ENCODE data around the gene RAB6B.
A peak's percentile ranks its signal among the peaks of the same experiment; 100 is the strongest.

Gene RAB6B

GRCh38 chr3:133820889-133821675 is 74.6 kb downstream of the RAB6B start:
- Histone ChIP-seq H3K27ac (ENCODE audit: low read depth, low read length) (no peak overlapping the region), H3K9me3 (ENCODE audit: control insufficient read depth in 5 of 5, low read length in 5 of 5) (no peaks in the 10 kb centered on the region), H3K27me3 (ENCODE audit: control insufficient read depth in 5 of 5, insufficient read depth in 4 of 5, low read length in 5 of 5) (no peaks in the 10 kb centered on the region), H3K36me3 (ENCODE audit: control insufficient read depth in 5 of 5, insufficient read depth in 5 of 5, low read length in 5 of 5) (peaks cover 24 to 78% (median 53%) of the 10 kb centered on the region in 5 donors), H3K4me1 (ENCODE audit: control insufficient read depth in 5 of 5, insufficient read depth in 5 of 5, low read length in 5 of 5) (peaks cover 0 to 12% (median 9%) of the 10 kb centered on the region in 5 donors), H3K9ac (ENCODE audit: low read length in 5 of 5) (no peak overlapping the region), H3K4me3 (ENCODE audit: low read depth in 1 of 5, low read length in 5 of 5) (no peak overlapping the region)

DNA sequence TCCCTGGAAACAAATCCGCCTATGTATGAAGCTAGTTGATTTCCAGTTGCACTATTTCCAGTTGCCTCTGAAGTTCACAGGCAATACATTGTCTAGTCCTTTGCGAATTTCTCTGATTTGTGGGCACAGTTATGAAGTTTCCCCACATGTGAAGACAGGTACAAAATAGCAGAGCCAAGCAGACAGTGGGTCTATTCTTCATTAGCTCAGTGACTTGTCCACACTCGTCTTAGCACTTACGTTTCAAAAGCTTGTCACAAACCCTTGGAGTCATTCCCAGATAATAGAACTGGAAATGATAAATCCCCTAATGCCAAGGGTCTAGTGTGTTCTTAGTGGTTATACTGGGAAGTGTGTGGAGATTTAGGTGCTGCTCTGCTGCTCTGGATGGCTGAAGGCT is 75.6 kb downstream of the RAB6B start:
- Histone ChIP-seq H3K36me3 (ENCODE audit: control insufficient read depth in 5 of 5, insufficient read depth in 5 of 5, low read length in 5 of 5) (peaks cover 34 to 84% (median 58%) of the 10 kb centered on the region in 5 donors), H3K27me3 (ENCODE audit: control insufficient read depth in 5 of 5, insufficient read depth in 4 of 5, low read length in 5 of 5) (no peaks in the 10 kb centered on the region)

GRCh38 chr3:133815386-133815785 is 80.3 kb downstream of the RAB6B start:
- Histone ChIP-seq H3K27me3 (ENCODE audit: control insufficient read depth in 5 of 5, insufficient read depth in 4 of 5, low read length in 5 of 5) (no peaks in the 10 kb centered on the region), H3K4me3 (ENCODE audit: low read depth in 1 of 5, low read length in 5 of 5) (no peak overlapping the region), H3K9me3 (ENCODE audit: control insufficient read depth in 5 of 5, low read length in 5 of 5) (no peaks in the 10 kb centered on the region), H3K9ac (ENCODE audit: low read length in 5 of 5) (no peak overlapping the region), H3K4me1 (ENCODE audit: control insufficient read depth in 5 of 5, insufficient read depth in 5 of 5, low read length in 5 of 5) (no peaks in the 10 kb centered on the region), H3K36me3 (ENCODE audit: control insufficient read depth in 5 of 5, insufficient read depth in 5 of 5, low read length in 5 of 5) (peaks cover 36 to 67% (median 50%) of the 10 kb centered on the region in 5 donors), H3K27ac (ENCODE audit: low read depth, low read length) (no peak overlapping the region)

More for the DNA sequence above, 75.6 kb downstream of the RAB6B start:
- H3K27ac ChIP-seq (ENCODE audit: low read depth, low read length) = no peak overlapping the region
- H3K4me1 ChIP-seq (ENCODE audit: control insufficient read depth in 5 of 5, insufficient read depth in 5 of 5, low read length in 5 of 5) = peaks cover 0 to 12% (median 9%) of the 10 kb centered on the region in 5 donors
- H3K9me3 ChIP-seq (ENCODE audit: control insufficient read depth in 5 of 5, low read length in 5 of 5) = no peaks in the 10 kb centered on the region
- H3K4me3 ChIP-seq (ENCODE audit: low read depth in 1 of 5, low read length in 5 of 5) = no peak overlapping the region
- H3K9ac ChIP-seq (ENCODE audit: low read length in 5 of 5) = no peak overlapping the region

GRCh38 chr3:133812872-133813271 is 82.8 kb downstream of the RAB6B start:
- H3K27ac ChIP-seq (ENCODE audit: low read depth, low read length) = no peak overlapping the region
- H3K4me1 ChIP-seq (ENCODE audit: control insufficient read depth in 5 of 5, insufficient read depth in 5 of 5, low read length in 5 of 5) = no peaks in the 10 kb centered on the region
- H3K9ac ChIP-seq (ENCODE audit: low read length in 5 of 5) = no peak overlapping the region
- H3K27me3 ChIP-seq (ENCODE audit: control insufficient read depth in 5 of 5, insufficient read depth in 4 of 5, low read length in 5 of 5) = no peaks in the 10 kb centered on the region
- H3K4me3 ChIP-seq (ENCODE audit: low read depth in 1 of 5, low read length in 5 of 5) = no peak overlapping the region
- H3K9me3 ChIP-seq (ENCODE audit: control insufficient read depth in 5 of 5, low read length in 5 of 5) = no peaks in the 10 kb centered on the region
- H3K36me3 ChIP-seq (ENCODE audit: control insufficient read depth in 5 of 5, insufficient read depth in 5 of 5, low read length in 5 of 5) = peaks cover 33 to 63% (median 46%) of the 10 kb centered on the region in 5 donors

DNA sequence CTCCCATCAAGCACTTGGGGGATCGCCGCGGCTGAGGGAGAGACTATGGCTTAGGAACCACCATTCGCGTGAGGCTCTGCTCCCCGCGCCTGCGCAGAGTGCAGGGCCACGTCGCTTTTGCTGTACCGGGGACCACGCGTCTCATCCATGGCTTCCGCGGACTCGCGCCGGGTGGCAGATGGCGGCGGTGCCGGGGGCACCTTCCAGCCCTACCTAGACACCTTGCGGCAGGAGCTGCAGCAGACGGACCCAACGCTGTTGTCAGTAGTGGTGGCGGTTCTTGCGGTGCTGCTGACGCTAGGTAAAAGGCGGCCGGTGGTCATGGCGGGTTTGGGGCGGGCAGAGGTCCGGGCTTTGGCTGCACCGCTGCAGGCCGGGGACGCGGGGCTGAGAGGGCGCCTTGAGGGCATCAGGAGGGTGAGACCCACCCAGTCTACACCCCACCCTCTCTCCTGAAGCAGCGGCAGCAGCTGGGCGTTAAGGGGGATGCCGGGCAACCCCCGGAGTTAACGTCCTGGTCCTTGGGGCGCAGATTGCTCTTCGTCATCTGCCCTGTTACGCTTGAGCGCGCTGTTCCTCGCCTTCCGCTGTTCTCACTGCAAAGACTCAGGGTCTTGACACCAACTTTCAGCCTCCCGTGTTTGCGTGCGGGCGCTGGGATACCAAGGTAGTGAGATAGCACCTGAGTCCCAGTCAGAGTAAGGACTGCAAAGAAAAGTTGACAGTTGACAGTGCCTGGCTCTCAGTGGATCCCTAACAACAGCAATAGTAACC is 89.8 kb downstream of the RAB6B start, which contains the start of gene SRPRB:
Gene SRPRB (plus strand): TSS at position 114 of the 774 bp plus-strand sequence. CDS start 34 bp downstream, at position 148.
- Histone ChIP-seq H3K9ac (ENCODE audit: low read length in 5 of 5) (peak within 1 kb of the TSS; percentile 58 to 88 (median 75)), H3K27ac (ENCODE audit: low read depth, low read length) (peak within 1 kb of the TSS; percentile 65), H3K4me1 (ENCODE audit: control insufficient read depth in 5 of 5, insufficient read depth in 5 of 5, low read length in 5 of 5) (peaks cover 2 to 16% (median 14%) of the 10 kb centered on the region in 5 donors), H3K27me3 (ENCODE audit: control insufficient read depth in 5 of 5, insufficient read depth in 4 of 5, low read length in 5 of 5) (no peaks in the 10 kb centered on the region), H3K9me3 (ENCODE audit: control insufficient read depth in 5 of 5, low read length in 5 of 5) (no peaks in the 10 kb centered on the region), H3K36me3 (ENCODE audit: control insufficient read depth in 5 of 5, insufficient read depth in 5 of 5, low read length in 5 of 5) (peaks cover under 1 to 16% (median 12%) of the 10 kb centered on the region in 5 donors), H3K4me3 (ENCODE audit: low read depth in 1 of 5, low read length in 5 of 5) (peak within 1 kb of the TSS; percentile 88 to 98 (median 98))

DNA sequence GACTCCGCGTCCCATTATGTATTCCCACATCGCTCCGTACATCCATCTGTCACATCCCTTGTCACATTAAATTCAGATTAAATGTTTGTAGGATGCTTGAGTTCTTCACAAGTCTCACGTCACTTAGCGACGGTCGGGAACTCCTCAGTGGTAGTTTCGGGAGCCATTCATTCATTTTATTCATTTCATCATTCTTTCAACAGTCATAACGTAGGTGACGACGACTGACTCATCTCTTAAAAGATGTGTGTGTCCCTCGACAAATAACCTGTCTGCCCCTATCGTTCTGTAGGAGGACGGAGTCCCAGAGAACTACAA is 90.3 kb downstream of the RAB6B start:
- Histone ChIP-seq H3K9ac (ENCODE audit: low read length in 5 of 5) (peak overlapping the region in 3 of 5 donors; percentile 44 to 88 (median 75)), H3K27me3 (ENCODE audit: control insufficient read depth in 5 of 5, insufficient read depth in 4 of 5, low read length in 5 of 5) (no peaks in the 10 kb centered on the region), H3K4me1 (ENCODE audit: control insufficient read depth in 5 of 5, insufficient read depth in 5 of 5, low read length in 5 of 5) (peaks cover 2 to 16% (median 14%) of the 10 kb centered on the region in 5 donors), H3K36me3 (ENCODE audit: control insufficient read depth in 5 of 5, insufficient read depth in 5 of 5, low read length in 5 of 5) (peaks cover 0 to 11% (median 8%) of the 10 kb centered on the region in 5 donors), H3K27ac (ENCODE audit: low read depth, low read length) (peak overlapping the region; percentile 65), H3K9me3 (ENCODE audit: control insufficient read depth in 5 of 5, low read length in 5 of 5) (no peaks in the 10 kb centered on the region), H3K4me3 (ENCODE audit: low read depth in 1 of 5, low read length in 5 of 5) (peak overlapping the region; percentile 64 to 98 (median 98))

- Histone ChIP-seq H3K9ac (ENCODE audit: low read length in 5 of 5) (no peak overlapping the region), H3K27me3 (ENCODE audit: control insufficient read depth in 5 of 5, insufficient read depth in 4 of 5, low read length in 5 of 5) (no peaks in the 10 kb centered on the region), H3K4me1 (ENCODE audit: control insufficient read depth in 5 of 5, insufficient read depth in 5 of 5, low read length in 5 of 5) (peaks cover 2 to 16% (median 14%) of the 10 kb centered on the region in 5 donors), H3K4me3 (ENCODE audit: low read depth in 1 of 5, low read length in 5 of 5) (peak overlapping the region in 4 of 5 donors; percentile 88 to 98 (median 98)), H3K36me3 (ENCODE audit: control insufficient read depth in 5 of 5, insufficient read depth in 5 of 5, low read length in 5 of 5) (peaks cover 0 to 8% (median 6%) of the 10 kb centered on the region in 5 donors), H3K27ac (ENCODE audit: low read depth, low read length) (no peak overlapping the region), H3K9me3 (ENCODE audit: control insufficient read depth in 5 of 5, low read length in 5 of 5) (no peaks in the 10 kb centered on the region)
These were observed 90.8 kb downstream of the RAB6B start for GRCh38 chr3:133804896-133805295.

DNA sequence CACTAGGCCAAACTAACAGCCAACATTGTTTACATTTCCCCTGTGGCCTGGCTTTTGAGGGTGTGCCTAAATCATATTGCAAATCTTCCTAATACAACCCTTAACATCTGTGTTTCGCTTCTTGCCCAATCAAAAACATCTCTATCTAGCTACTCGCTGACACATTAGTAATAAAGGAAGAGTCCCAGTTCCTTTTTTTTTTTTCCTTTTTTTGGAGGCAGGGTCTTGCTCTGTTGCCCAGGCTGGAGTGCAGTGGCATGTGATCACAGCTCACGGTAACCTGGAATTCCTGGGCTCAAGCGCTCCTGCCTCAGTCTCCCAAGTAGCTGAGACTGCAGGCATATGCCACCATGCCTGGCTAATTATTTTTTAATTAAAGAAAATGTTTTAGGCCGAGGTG is 92.2 kb downstream of the RAB6B start:
- Histone ChIP-seq H3K27me3 (ENCODE audit: control insufficient read depth in 5 of 5, insufficient read depth in 4 of 5, low read length in 5 of 5) (no peaks in the 10 kb centered on the region), H3K9me3 (ENCODE audit: control insufficient read depth in 5 of 5, low read length in 5 of 5) (no peaks in the 10 kb centered on the region), H3K36me3 (ENCODE audit: control insufficient read depth in 5 of 5, insufficient read depth in 5 of 5, low read length in 5 of 5) (peaks cover 0 to 8% (median 4%) of the 10 kb centered on the region in 5 donors), H3K27ac (ENCODE audit: low read depth, low read length) (no peak overlapping the region), H3K9ac (ENCODE audit: low read length in 5 of 5) (no peak overlapping the region), H3K4me1 (ENCODE audit: control insufficient read depth in 5 of 5, insufficient read depth in 5 of 5, low read length in 5 of 5) (peaks cover 2 to 16% (median 14%) of the 10 kb centered on the region in 5 donors), H3K4me3 (ENCODE audit: low read depth in 1 of 5, low read length in 5 of 5) (no peak overlapping the region)

- peaks cover 0 to under 1% (median 0%) of the 10 kb centered on the region in 5 donors for H3K4me1 ChIP-seq (ENCODE audit: control insufficient read depth in 5 of 5, insufficient read depth in 5 of 5, low read length in 5 of 5)
- no peak overlapping the region for H3K9ac ChIP-seq (ENCODE audit: low read length in 5 of 5)
- H3K9me3 ChIP-seq (ENCODE audit: control insufficient read depth in 5 of 5, low read length in 5 of 5) = no peaks in the 10 kb centered on the region
- no peak overlapping the region for H3K27ac ChIP-seq (ENCODE audit: low read depth, low read length)
- H3K27me3 ChIP-seq (ENCODE audit: control insufficient read depth in 5 of 5, insufficient read depth in 4 of 5, low read length in 5 of 5) = no peaks in the 10 kb centered on the region
- no peaks in the 10 kb centered on the region for H3K36me3 ChIP-seq (ENCODE audit: control insufficient read depth in 5 of 5, insufficient read depth in 5 of 5, low read length in 5 of 5)
- no peak overlapping the region for H3K4me3 ChIP-seq (ENCODE audit: low read depth in 1 of 5, low read length in 5 of 5)
These were observed 95.7 kb downstream of the RAB6B start for GRCh38 chr3:133799794-133800585.
